WTC11 (cell line): ENCODE results near the gene GABBR2. TPM values are rescaled to one million over a fixed set of nuclear protein-coding genes. Genes with fewer than 3 reads are reported as not detected.

Experiments
- ATAC-seq: fragments of 200-7000 bp; cut with Tn5 transposase; 2 replicates; pipeline ENCODE4 v1.10.0; 2021; ENCODE audit warnings: mild to moderate bottlenecking, moderate library complexity
- CTCF ChIA-PET: fragments of 300-600 bp; sonication (Branson Sonifier 250); formaldehyde crosslinking; loops from one replicate; lab custom pipeline; 2021; ENCODE audit warnings: antibody characterized with exemption; lab: Charles Lee
- POLR2A ChIA-PET: fragments of 350-600 bp; sonication (Branson Sonifier 250); formaldehyde crosslinking; loops from one replicate; lab custom pipeline; 2021; ENCODE audit warnings: antibody characterized with exemption; lab: Charles Lee
- DNase-seq: peaks from one replicate; pipeline ENCODE4 v3.0.0; 2021; ENCODE audit warnings: low spot score
- H3K27ac Mint-ChIP-seq: 2 replicates; pipeline ENCODE4 v1.8.0; 2021; ENCODE audit warnings: mixed read lengths
- H3K27me3 Mint-ChIP-seq: 2 replicates; pipeline ENCODE4 v1.8.0; 2021; ENCODE audit warnings: low read depth, mild to moderate bottlenecking, moderate library complexity, mixed read lengths
- H3K36me3 Mint-ChIP-seq: 2 replicates; pipeline ENCODE4 v1.8.0; 2021; ENCODE audit warnings: mixed read lengths
- H3K4me1 Mint-ChIP-seq: 2 replicates; pipeline ENCODE4 v1.8.0; 2022; ENCODE audit warnings: mixed read lengths
- H3K4me3 Mint-ChIP-seq: 2 replicates; pipeline ENCODE4 v1.8.0; 2021; ENCODE audit warnings: mild to moderate bottlenecking, moderate library complexity, mixed read lengths
- H3K9me3 Mint-ChIP-seq: 2 replicates; pipeline ENCODE4 v1.8.0; 2021; ENCODE audit warnings: mixed read lengths
- HMGA2 ChIP-seq: fragments of 250-450 bp; sonication (Bioruptor Pico); IDR thresholded peaks from 2 replicates; pipeline ENCODE4 v1.4.0; 2021; ENCODE audit warnings: mild to moderate bottlenecking, moderate library complexity
- NFATC4 ChIP-seq: fragments of 250-450 bp; sonication (Bioruptor Pico); IDR thresholded peaks from 2 replicates; pipeline ENCODE4 v1.9.0; 2021; ENCODE audit warnings: mild to moderate bottlenecking
- RELA ChIP-seq: sonication (generic); formaldehyde crosslinking; IDR thresholded peaks from 2 replicates; pipeline ENCODE4 v1.8.1; 2022; ENCODE audit warnings: missing genetic modification reagents, mild to moderate bottlenecking, borderline replicate concordance
- TEAD1 ChIP-seq: sonication (generic); formaldehyde crosslinking; IDR thresholded peaks from 2 replicates; pipeline ENCODE4 v1.8.0; 2022; ENCODE audit warnings: mild to moderate bottlenecking, missing genetic modification reagents
- ZNF121 ChIP-seq: sonication (generic); formaldehyde crosslinking; IDR thresholded peaks from 2 replicates; pipeline ENCODE4 v1.8.0; 2023; ENCODE audit warnings: missing genetic modification reagents
- ZNF138 ChIP-seq: sonication (generic); formaldehyde crosslinking; conservative IDR thresholded peaks from 2 replicates; pipeline ENCODE4 v1.8.1; 2022; ENCODE audit warnings: mild to moderate bottlenecking, moderate library complexity, missing genetic modification reagents
- ZNF423 ChIP-seq: fragments of 250-450 bp; sonication (Bioruptor Pico); IDR thresholded peaks from 2 replicates; pipeline ENCODE4 v2.1.2; 2022; ENCODE audit warnings: mild to moderate bottlenecking, moderate library complexity
- total RNA-seq: library from RNA; stranded (reverse); gene quantifications from 3 replicates; pipeline ENCODE4 v1.2.3, GENCODE V29; 2021
- TF ChIP-seq, protein P1 (sequence below): sonication (generic); formaldehyde crosslinking; IDR thresholded peaks from 2 replicates; pipeline ENCODE4 v1.8.0; 2022; ENCODE audit warnings: missing genetic modification reagents
- TF ChIP-seq, protein P2 (sequence below): sonication (generic); formaldehyde crosslinking; IDR thresholded peaks from 2 replicates; pipeline ENCODE4 v1.8.0; 2022; ENCODE audit warnings: mild to moderate bottlenecking, missing genetic modification reagents
- TF ChIP-seq, protein P3 (sequence below): sonication (generic); formaldehyde crosslinking; IDR thresholded peaks from 2 replicates; pipeline ENCODE4 v1.8.0; 2022; ENCODE audit warnings: mild to moderate bottlenecking, missing genetic modification reagents
- TF ChIP-seq, protein P4 (sequence below): fragments of 250-450 bp; sonication (Bioruptor Pico); IDR thresholded peaks from 2 replicates; pipeline ENCODE4 v1.9.0; 2021; ENCODE audit warnings: mild to moderate bottlenecking, borderline replicate concordance
- TF ChIP-seq, protein P5 (sequence below): sonication (generic); formaldehyde crosslinking; IDR thresholded peaks from 2 replicates; pipeline ENCODE4 v1.8.1; 2022; ENCODE audit warnings: mild to moderate bottlenecking, moderate library complexity, missing genetic modification reagents
- TF ChIP-seq, protein P6 (sequence below): sonication (generic); formaldehyde crosslinking; IDR thresholded peaks from 2 replicates; pipeline ENCODE4 v1.8.1; 2023; ENCODE audit warnings: mild to moderate bottlenecking, missing genetic modification reagents
- TF ChIP-seq, protein P7 (sequence below): sonication (generic); formaldehyde crosslinking; IDR thresholded peaks from 2 replicates; pipeline ENCODE4 v1.8.0; 2023; ENCODE audit warnings: missing genetic modification reagents, mild to moderate bottlenecking, borderline replicate concordance
- TF ChIP-seq, protein P8 (sequence below): sonication (generic); formaldehyde crosslinking; IDR thresholded peaks from 2 replicates; pipeline ENCODE4 v1.8.0; 2022; ENCODE audit warnings: mild to moderate bottlenecking, missing genetic modification reagents
- TF ChIP-seq, protein P9 (sequence below): fragments of 250-450 bp; sonication (Bioruptor Pico); IDR thresholded peaks from 2 replicates; pipeline ENCODE4 v1.9.0; 2021; ENCODE audit warnings: moderate library complexity, mild to moderate bottlenecking, inconsistent platforms, borderline replicate concordance

GABBR2 gene
- total RNA-seq, 1 experiment from 2014 or later, result 0.92 TPM

DNA sequence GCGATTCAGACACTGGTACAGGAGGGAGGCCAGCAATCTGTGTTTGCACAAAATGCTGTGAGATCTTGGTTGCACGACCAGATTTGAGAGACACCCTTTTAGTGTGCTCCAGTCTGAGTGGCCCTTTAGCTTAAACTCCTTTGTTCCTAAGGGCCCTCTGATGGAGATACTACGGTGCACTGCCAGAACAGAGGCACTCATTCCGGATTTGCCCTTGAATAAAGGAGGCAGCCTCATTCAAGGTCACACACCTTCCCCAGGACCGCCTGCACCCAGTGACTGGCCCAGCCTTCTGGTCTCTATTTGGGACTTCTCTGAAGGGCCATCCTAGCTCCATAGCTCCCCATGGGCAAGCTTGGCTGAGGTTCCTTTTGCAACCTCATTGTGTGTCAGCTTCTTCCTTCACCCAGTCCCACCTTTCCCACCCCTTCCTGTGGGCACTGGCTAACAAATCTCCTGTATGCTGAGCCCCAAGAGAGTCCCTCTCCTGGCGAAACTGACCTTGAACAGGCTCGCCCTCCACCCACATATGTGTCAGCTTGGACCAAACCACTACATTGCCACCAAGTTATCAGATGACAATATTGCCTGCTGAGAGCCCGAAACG, 191.7 kb downstream of the GABBR2 start (continued):
- TF ChIP-seq ZNF423 (CRISPR knock-in tag) (no peak), RELA (CRISPR knock-in tag) (no peak)
- TF ChIP-seq, protein P1, sequence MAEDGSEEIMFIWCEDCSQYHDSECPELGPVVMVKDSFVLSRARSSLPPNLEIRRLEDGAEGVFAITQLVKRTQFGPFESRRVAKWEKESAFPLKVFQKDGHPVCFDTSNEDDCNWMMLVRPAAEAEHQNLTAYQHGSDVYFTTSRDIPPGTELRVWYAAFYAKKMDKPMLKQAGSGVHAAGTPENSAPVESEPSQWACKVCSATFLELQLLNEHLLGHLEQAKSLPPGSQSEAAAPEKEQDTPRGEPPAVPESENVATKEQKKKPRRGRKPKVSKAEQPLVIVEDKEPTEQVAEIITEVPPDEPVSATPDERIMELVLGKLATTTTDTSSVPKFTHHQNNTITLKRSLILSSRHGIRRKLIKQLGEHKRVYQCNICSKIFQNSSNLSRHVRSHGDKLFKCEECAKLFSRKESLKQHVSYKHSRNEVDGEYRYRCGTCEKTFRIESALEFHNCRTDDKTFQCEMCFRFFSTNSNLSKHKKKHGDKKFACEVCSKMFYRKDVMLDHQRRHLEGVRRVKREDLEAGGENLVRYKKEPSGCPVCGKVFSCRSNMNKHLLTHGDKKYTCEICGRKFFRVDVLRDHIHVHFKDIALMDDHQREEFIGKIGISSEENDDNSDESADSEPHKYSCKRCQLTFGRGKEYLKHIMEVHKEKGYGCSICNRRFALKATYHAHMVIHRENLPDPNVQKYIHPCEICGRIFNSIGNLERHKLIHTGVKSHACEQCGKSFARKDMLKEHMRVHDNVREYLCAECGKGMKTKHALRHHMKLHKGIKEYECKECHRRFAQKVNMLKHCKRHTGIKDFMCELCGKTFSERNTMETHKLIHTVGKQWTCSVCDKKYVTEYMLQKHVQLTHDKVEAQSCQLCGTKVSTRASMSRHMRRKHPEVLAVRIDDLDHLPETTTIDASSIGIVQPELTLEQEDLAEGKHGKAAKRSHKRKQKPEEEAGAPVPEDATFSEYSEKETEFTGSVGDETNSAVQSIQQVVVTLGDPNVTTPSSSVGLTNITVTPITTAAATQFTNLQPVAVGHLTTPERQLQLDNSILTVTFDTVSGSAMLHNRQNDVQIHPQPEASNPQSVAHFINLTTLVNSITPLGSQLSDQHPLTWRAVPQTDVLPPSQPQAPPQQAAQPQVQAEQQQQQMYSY, result no peak
- TF ChIP-seq, protein P2, sequence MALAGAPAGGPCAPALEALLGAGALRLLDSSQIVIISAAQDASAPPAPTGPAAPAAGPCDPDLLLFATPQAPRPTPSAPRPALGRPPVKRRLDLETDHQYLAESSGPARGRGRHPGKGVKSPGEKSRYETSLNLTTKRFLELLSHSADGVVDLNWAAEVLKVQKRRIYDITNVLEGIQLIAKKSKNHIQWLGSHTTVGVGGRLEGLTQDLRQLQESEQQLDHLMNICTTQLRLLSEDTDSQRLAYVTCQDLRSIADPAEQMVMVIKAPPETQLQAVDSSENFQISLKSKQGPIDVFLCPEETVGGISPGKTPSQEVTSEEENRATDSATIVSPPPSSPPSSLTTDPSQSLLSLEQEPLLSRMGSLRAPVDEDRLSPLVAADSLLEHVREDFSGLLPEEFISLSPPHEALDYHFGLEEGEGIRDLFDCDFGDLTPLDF (CRISPR knock-in tag), result no peak
- TF ChIP-seq, protein P3, sequence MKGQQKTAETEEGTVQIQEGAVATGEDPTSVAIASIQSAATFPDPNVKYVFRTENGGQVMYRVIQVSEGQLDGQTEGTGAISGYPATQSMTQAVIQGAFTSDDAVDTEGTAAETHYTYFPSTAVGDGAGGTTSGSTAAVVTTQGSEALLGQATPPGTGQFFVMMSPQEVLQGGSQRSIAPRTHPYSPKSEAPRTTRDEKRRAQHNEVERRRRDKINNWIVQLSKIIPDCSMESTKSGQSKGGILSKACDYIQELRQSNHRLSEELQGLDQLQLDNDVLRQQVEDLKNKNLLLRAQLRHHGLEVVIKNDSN (CRISPR knock-in tag), result no peak
- TF ChIP-seq, protein P4, sequence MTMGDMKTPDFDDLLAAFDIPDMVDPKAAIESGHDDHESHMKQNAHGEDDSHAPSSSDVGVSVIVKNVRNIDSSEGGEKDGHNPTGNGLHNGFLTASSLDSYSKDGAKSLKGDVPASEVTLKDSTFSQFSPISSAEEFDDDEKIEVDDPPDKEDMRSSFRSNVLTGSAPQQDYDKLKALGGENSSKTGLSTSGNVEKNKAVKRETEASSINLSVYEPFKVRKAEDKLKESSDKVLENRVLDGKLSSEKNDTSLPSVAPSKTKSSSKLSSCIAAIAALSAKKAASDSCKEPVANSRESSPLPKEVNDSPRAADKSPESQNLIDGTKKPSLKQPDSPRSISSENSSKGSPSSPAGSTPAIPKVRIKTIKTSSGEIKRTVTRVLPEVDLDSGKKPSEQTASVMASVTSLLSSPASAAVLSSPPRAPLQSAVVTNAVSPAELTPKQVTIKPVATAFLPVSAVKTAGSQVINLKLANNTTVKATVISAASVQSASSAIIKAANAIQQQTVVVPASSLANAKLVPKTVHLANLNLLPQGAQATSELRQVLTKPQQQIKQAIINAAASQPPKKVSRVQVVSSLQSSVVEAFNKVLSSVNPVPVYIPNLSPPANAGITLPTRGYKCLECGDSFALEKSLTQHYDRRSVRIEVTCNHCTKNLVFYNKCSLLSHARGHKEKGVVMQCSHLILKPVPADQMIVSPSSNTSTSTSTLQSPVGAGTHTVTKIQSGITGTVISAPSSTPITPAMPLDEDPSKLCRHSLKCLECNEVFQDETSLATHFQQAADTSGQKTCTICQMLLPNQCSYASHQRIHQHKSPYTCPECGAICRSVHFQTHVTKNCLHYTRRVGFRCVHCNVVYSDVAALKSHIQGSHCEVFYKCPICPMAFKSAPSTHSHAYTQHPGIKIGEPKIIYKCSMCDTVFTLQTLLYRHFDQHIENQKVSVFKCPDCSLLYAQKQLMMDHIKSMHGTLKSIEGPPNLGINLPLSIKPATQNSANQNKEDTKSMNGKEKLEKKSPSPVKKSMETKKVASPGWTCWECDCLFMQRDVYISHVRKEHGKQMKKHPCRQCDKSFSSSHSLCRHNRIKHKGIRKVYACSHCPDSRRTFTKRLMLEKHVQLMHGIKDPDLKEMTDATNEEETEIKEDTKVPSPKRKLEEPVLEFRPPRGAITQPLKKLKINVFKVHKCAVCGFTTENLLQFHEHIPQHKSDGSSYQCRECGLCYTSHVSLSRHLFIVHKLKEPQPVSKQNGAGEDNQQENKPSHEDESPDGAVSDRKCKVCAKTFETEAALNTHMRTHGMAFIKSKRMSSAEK (CRISPR knock-in tag), result no peak
- TF ChIP-seq, protein P5, sequence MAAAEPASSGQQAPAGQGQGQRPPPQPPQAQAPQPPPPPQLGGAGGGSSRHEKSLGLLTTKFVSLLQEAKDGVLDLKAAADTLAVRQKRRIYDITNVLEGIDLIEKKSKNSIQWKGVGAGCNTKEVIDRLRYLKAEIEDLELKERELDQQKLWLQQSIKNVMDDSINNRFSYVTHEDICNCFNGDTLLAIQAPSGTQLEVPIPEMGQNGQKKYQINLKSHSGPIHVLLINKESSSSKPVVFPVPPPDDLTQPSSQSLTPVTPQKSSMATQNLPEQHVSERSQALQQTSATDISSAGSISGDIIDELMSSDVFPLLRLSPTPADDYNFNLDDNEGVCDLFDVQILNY, result no peak

DNA sequence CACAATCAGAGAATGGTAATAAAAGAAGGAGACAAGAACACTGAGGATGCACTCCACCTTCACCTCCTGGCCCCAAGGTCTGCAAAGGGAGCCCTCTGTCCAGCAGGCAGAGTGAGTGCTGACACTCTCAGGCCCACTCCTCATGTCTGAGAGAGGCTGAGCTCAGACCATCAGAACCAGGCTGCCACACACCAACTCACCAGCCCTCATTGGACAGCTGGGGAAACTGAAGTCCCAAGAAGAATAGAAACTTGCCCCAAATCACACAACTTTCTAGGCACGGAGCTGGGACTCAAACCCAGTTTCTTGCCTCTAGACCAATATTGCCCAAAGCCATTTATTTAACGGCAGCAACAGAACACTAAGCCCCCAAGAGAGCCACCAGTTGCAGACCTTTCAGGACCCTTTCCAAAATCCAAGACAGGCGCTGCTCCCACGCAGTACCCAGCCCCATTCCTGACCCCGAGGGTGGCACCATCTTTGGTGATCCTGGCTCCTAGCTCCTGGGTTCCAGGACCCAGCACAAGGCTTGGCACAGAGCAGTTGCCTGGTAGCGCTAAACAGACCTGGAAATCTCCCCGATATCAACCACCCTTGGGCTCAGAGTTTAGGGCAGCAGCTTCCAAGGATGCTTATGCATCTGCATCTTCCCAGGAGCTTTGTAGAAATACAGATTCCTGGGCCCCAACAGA, 192.4 kb downstream of the GABBR2 start:
- Mint-ChIP-seq H3K9me3 (peaks cover 6% of the 10 kb centered on the region; the same call in 1 of the 2 replicates), H3K27me3 (peaks cover 5% of the 10 kb centered on the region; the same call in 1 of the 2 replicates), H3K4me3 (no peak overlapping the region), H3K27ac (no peak overlapping the region), H3K4me1 (no peaks in the 10 kb centered on the region), H3K36me3 (no peaks in the 10 kb centered on the region)
- ChIA-PET POLR2A (no interaction called here), CTCF (interaction anchor here (1.4 kb wide), 1 partner anchor 20 kb away, joined by 4 read pairs; no protein-coding TSS in a partner anchor)
- DNase-seq, result no peak
- ATAC-seq, result no peak
- TF ChIP-seq TEAD1 (CRISPR knock-in tag), result no peak
- no peak for TF ChIP-seq HMGA2 (CRISPR knock-in tag)
- TF ChIP-seq, protein P6, sequence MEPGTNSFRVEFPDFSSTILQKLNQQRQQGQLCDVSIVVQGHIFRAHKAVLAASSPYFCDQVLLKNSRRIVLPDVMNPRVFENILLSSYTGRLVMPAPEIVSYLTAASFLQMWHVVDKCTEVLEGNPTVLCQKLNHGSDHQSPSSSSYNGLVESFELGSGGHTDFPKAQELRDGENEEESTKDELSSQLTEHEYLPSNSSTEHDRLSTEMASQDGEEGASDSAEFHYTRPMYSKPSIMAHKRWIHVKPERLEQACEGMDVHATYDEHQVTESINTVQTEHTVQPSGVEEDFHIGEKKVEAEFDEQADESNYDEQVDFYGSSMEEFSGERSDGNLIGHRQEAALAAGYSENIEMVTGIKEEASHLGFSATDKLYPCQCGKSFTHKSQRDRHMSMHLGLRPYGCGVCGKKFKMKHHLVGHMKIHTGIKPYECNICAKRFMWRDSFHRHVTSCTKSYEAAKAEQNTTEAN (CRISPR knock-in tag), result no peak
- TF ChIP-seq NFATC4, result no peak
- no peak for TF ChIP-seq ZNF138 (CRISPR knock-in tag)
- TF ChIP-seq, protein P7, sequence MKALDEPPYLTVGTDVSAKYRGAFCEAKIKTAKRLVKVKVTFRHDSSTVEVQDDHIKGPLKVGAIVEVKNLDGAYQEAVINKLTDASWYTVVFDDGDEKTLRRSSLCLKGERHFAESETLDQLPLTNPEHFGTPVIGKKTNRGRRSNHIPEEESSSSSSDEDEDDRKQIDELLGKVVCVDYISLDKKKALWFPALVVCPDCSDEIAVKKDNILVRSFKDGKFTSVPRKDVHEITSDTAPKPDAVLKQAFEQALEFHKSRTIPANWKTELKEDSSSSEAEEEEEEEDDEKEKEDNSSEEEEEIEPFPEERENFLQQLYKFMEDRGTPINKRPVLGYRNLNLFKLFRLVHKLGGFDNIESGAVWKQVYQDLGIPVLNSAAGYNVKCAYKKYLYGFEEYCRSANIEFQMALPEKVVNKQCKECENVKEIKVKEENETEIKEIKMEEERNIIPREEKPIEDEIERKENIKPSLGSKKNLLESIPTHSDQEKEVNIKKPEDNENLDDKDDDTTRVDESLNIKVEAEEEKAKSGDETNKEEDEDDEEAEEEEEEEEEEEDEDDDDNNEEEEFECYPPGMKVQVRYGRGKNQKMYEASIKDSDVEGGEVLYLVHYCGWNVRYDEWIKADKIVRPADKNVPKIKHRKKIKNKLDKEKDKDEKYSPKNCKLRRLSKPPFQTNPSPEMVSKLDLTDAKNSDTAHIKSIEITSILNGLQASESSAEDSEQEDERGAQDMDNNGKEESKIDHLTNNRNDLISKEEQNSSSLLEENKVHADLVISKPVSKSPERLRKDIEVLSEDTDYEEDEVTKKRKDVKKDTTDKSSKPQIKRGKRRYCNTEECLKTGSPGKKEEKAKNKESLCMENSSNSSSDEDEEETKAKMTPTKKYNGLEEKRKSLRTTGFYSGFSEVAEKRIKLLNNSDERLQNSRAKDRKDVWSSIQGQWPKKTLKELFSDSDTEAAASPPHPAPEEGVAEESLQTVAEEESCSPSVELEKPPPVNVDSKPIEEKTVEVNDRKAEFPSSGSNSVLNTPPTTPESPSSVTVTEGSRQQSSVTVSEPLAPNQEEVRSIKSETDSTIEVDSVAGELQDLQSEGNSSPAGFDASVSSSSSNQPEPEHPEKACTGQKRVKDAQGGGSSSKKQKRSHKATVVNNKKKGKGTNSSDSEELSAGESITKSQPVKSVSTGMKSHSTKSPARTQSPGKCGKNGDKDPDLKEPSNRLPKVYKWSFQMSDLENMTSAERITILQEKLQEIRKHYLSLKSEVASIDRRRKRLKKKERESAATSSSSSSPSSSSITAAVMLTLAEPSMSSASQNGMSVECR (CRISPR knock-in tag), result no peak
- TF ChIP-seq, protein P8, sequence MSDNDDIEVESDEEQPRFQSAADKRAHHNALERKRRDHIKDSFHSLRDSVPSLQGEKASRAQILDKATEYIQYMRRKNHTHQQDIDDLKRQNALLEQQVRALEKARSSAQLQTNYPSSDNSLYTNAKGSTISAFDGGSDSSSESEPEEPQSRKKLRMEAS (CRISPR knock-in tag), result no peak
- TF ChIP-seq, protein P9, sequence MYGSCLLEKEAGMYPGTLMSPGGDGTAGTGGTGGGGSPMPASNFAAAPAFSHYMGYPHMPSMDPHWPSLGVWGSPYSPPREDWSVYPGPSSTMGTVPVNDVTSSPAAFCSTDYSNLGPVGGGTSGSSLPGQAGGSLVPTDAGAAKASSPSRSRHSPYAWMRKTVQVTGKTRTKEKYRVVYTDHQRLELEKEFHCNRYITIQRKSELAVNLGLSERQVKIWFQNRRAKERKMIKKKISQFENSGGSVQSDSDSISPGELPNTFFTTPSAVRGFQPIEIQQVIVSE (CRISPR knock-in tag), result no peak
- TF ChIP-seq ZNF121 (CRISPR knock-in tag), result no peak
